Measurements from ENCODE around the gene PIAS1.
A peak's percentile ranks its signal among the peaks of the same experiment; 100 is the strongest.

The PIAS1 gene

GRCh38 chr15:68227643-68228142, 173.6 kb downstream of the PIAS1 start:
- WGBS, 2 experiments (ENCODE audit: insufficient coverage in 2 of 2), result 90 to 93% methylated on average over 5 to 7 of the region's 9 CpGs
- Histone ChIP-seq H3K4me3 (ENCODE audit: extremely low read depth, insufficient read depth, low read length, poor library complexity, severe bottlenecking) (peak overlapping the region; percentile 78), H3K4me1 (ENCODE audit: control insufficient read depth, insufficient read depth, low read length, poor library complexity, severe bottlenecking) (peaks cover 3% of the 10 kb centered on the region), H3K9me3 (ENCODE audit: control insufficient read depth, low read length) (peaks cover 8% of the 10 kb centered on the region), H3K27ac (ENCODE audit: low read depth, low read length, severe bottlenecking) (no peak overlapping the region), H3K36me3 (ENCODE audit: control insufficient read depth, insufficient read depth, low read length) (peaks cover 11% of the 10 kb centered on the region)

DNA sequence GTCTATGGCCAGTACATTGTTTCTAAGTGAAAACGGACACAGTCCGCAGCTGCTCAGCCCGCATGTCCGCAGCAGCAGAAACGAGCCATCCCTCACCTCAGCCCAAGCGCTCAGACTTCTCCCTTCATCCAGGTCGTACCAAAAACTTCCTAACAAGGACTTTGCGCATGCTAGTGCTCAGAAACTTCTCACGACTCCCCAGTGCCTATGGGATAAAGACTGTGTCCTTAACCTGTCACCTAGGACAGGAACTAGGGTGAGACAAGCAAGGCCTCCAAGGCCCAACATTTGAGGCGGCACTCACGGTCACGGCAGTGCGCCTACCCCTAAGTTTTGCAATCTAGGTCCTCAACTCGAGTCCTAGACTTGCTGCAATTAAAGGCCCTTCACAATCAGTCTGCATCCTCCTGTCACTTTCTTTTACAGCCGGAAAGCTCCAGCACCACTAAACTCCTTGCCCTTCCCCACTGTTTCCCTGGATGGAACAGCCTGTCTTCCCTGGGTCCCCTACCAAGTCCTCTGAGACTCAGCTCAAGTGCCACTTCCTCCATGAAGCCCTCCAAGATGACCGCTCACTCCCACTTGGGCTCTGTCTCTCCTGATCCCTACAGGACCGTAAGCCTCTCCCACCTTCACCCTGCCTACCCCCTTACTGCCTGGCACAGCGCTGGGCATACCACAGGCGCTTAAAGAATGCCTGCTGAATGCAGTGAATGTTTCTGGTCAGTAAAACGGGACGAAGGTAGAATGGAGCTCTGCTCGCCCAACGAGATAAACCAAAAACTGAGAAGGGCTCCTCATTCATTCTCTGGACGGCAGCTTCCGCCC, 174.2 kb downstream of the PIAS1 start:
- Histone ChIP-seq H3K36me3 (ENCODE audit: control insufficient read depth, insufficient read depth, low read length) (peaks cover 6% of the 10 kb centered on the region), H3K27ac (ENCODE audit: low read depth, low read length, severe bottlenecking) (peak overlapping the region; percentile 93), H3K4me3 (ENCODE audit: extremely low read depth, insufficient read depth, low read length, poor library complexity, severe bottlenecking) (peak overlapping the region; percentile 78), H3K9me3 (ENCODE audit: control insufficient read depth, low read length) (peaks cover 3% of the 10 kb centered on the region), H3K4me1 (ENCODE audit: control insufficient read depth, insufficient read depth, low read length, poor library complexity, severe bottlenecking) (peaks cover 3% of the 10 kb centered on the region)
- 36 to 42% methylated on average over 18 to 24 of the region's 25 CpGs for WGBS, 2 experiments (ENCODE audit: insufficient coverage in 2 of 2)

DNA sequence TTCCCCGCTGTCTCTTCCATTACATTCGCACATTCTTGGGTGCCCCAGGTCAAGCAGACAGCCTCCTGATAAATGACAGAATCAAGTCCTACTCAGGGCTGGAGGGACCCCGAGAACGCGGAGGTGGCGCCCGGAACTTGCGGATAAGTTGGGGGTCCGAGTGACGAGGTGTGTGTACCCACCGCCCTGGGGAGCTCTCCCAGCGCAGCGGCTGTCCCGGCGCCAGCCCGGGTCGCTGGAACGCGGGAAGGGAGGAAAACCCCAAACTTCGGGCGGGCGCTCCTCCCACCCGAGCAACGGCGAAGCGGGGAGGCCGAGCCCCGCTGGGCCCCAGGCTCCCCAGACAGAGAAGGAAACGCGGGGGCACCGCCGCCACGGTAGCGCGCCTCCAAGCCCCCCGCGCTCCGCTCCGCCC, 174.9 kb downstream of the PIAS1 start:
- 0 to 1% methylated on average over 30 to 34 of the region's 39 CpGs for WGBS, 2 experiments (ENCODE audit: insufficient coverage in 2 of 2)
- Histone ChIP-seq H3K27ac (ENCODE audit: low read depth, low read length, severe bottlenecking) (peak overlapping the region; percentile 93), H3K9me3 (ENCODE audit: control insufficient read depth, low read length) (no peaks in the 10 kb centered on the region)

GRCh38 chr15:68229386-68230156, 175.5 kb downstream of the PIAS1 start, which contains the start of gene CLN6:
Gene CLN6 (minus strand): TSS chr15:68229728. CDS start chr15:68229584, 144 bp downstream.
- Histone ChIP-seq H3K4me3 (ENCODE audit: extremely low read depth, insufficient read depth, low read length, poor library complexity, severe bottlenecking) (peak within 1 kb of the TSS; percentile 78), H3K36me3 (ENCODE audit: control insufficient read depth, insufficient read depth, low read length) (no peaks in the 10 kb centered on the region), H3K27ac (ENCODE audit: low read depth, low read length, severe bottlenecking) (peak within 1 kb of the TSS; percentile 93), H3K4me1 (ENCODE audit: control insufficient read depth, insufficient read depth, low read length, poor library complexity, severe bottlenecking) (peaks cover 7% of the 10 kb centered on the region), H3K9me3 (ENCODE audit: control insufficient read depth, low read length) (no peaks in the 10 kb centered on the region)
- 1% methylated on average over 52 to 63 of the region's 82 CpGs for WGBS, 2 experiments (ENCODE audit: insufficient coverage in 2 of 2)

More for the DNA sequence above, 174.9 kb downstream of the PIAS1 start:
- Histone ChIP-seq H3K4me3 (ENCODE audit: extremely low read depth, insufficient read depth, low read length, poor library complexity, severe bottlenecking) (peak overlapping the region; percentile 78), H3K36me3 (ENCODE audit: control insufficient read depth, insufficient read depth, low read length) (peaks cover under 1% of the 10 kb centered on the region), H3K4me1 (ENCODE audit: control insufficient read depth, insufficient read depth, low read length, poor library complexity, severe bottlenecking) (peaks cover 7% of the 10 kb centered on the region)

- H3K36me3 ChIP-seq (ENCODE audit: control insufficient read depth, insufficient read depth, low read length), result no peaks in the 10 kb centered on the region
- H3K4me1 ChIP-seq (ENCODE audit: control insufficient read depth, insufficient read depth, low read length, poor library complexity, severe bottlenecking), result peaks cover 7% of the 10 kb centered on the region
- 70% methylated on average over 15 to 20 of the region's 20 CpGs for WGBS, 2 experiments (ENCODE audit: insufficient coverage in 2 of 2)
- no peaks in the 10 kb centered on the region for H3K9me3 ChIP-seq (ENCODE audit: control insufficient read depth, low read length)
- H3K27ac ChIP-seq (ENCODE audit: low read depth, low read length, severe bottlenecking), result no peak overlapping the region
- H3K4me3 ChIP-seq (ENCODE audit: extremely low read depth, insufficient read depth, low read length, poor library complexity, severe bottlenecking), result peak overlapping the region; percentile 78
Measured at GRCh38 chr15:68230157-68231100, 176.3 kb downstream of the PIAS1 start.

DNA sequence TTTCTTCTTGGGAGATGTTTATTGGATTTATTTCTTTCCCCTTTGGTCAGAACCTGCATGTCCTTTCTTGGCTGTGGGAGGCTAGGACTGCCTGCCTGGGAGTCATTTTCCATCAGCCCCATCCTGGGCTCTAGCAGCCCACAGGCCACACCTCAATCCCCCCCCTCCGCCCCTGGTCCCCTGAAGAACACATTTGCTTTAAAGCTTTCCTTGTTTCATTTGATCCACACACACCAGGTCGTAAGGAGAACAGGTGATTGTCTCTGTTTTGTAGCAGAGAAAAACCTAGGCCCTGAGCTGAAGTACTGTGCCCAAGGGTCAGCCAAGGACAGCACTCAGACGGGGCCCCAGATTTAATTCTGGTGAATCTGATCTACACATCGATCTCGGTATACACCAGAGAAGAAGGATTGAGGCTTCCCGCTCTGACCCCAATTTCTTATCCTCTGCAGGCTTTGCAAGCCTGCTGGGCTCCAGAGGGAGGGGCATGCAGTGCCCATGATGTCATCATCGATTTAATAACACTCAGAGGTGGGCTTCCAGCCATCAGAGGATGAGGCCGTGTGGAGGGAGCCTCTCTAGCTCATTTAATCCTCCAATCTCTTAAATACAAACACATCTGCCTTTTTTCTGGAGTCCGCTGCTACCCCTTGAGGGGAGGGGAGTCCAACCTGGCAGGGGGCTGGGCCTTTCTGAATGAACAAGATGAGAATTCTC, 177.1 kb downstream of the PIAS1 start:
- H3K27ac ChIP-seq (ENCODE audit: low read depth, low read length, severe bottlenecking), result no peak overlapping the region
- H3K9me3 ChIP-seq (ENCODE audit: control insufficient read depth, low read length), result no peaks in the 10 kb centered on the region
- H3K36me3 ChIP-seq (ENCODE audit: control insufficient read depth, insufficient read depth, low read length), result no peaks in the 10 kb centered on the region
- 82 to 86% methylated on average over 5 to 6 of the region's 9 CpGs for WGBS, 2 experiments (ENCODE audit: insufficient coverage in 2 of 2)
- peaks cover 7% of the 10 kb centered on the region for H3K4me1 ChIP-seq (ENCODE audit: control insufficient read depth, insufficient read depth, low read length, poor library complexity, severe bottlenecking)
- no peak overlapping the region for H3K4me3 ChIP-seq (ENCODE audit: extremely low read depth, insufficient read depth, low read length, poor library complexity, severe bottlenecking)

GRCh38 chr15:68232449-68232848, 178.3 kb downstream of the PIAS1 start:
- H3K36me3 ChIP-seq (ENCODE audit: control insufficient read depth, insufficient read depth, low read length), result no peaks in the 10 kb centered on the region
- peaks cover 7% of the 10 kb centered on the region for H3K4me1 ChIP-seq (ENCODE audit: control insufficient read depth, insufficient read depth, low read length, poor library complexity, severe bottlenecking)
- no peaks in the 10 kb centered on the region for H3K9me3 ChIP-seq (ENCODE audit: control insufficient read depth, low read length)
- WGBS, 2 experiments (ENCODE audit: insufficient coverage in 2 of 2), result 92 to 95% methylated on average over 6 of the region's 6 CpGs
- no peak overlapping the region for H3K4me3 ChIP-seq (ENCODE audit: extremely low read depth, insufficient read depth, low read length, poor library complexity, severe bottlenecking)
- no peak overlapping the region for H3K27ac ChIP-seq (ENCODE audit: low read depth, low read length, severe bottlenecking)

- Histone ChIP-seq H3K4me3 (ENCODE audit: extremely low read depth, insufficient read depth, low read length, poor library complexity, severe bottlenecking) (no peak overlapping the region), H3K27ac (ENCODE audit: low read depth, low read length, severe bottlenecking) (no peak overlapping the region), H3K9me3 (ENCODE audit: control insufficient read depth, low read length) (no peaks in the 10 kb centered on the region), H3K4me1 (ENCODE audit: control insufficient read depth, insufficient read depth, low read length, poor library complexity, severe bottlenecking) (peaks cover 7% of the 10 kb centered on the region), H3K36me3 (ENCODE audit: control insufficient read depth, insufficient read depth, low read length) (no peaks in the 10 kb centered on the region)
- WGBS, 2 experiments (ENCODE audit: insufficient coverage in 2 of 2), result 100% methylated on average over 2 of the region's 6 CpGs
Measured at GRCh38 chr15:68232937-68233336, 178.8 kb downstream of the PIAS1 start.

- Histone ChIP-seq H3K4me3 (ENCODE audit: extremely low read depth, insufficient read depth, low read length, poor library complexity, severe bottlenecking) (no peak overlapping the region), H3K27ac (ENCODE audit: low read depth, low read length, severe bottlenecking) (no peak overlapping the region), H3K36me3 (ENCODE audit: control insufficient read depth, insufficient read depth, low read length) (no peaks in the 10 kb centered on the region), H3K4me1 (ENCODE audit: control insufficient read depth, insufficient read depth, low read length, poor library complexity, severe bottlenecking) (peaks cover 4% of the 10 kb centered on the region), H3K9me3 (ENCODE audit: control insufficient read depth, low read length) (no peaks in the 10 kb centered on the region)
- 62 to 67% methylated on average over 2 to 6 of the region's 6 CpGs for WGBS, 2 experiments (ENCODE audit: insufficient coverage in 2 of 2)
Measured at GRCh38 chr15:68234060-68234459, 179.9 kb downstream of the PIAS1 start.
